Esophagus squamous epithelium (tissue), 4 donors: Measurements from ENCODE around the gene SUPT6H.

Source experiments
- POLR2A ChIP-seq, 4 donors: fragments of 450-650 bp; IDR thresholded peaks; one replicate each; pipeline ENCODE4 v1.6.1; 2017; ENCODE audit warnings: antibody characterized with exemption in 4 of 4, mild to moderate bottlenecking in 4 of 4, moderate library complexity in 3 of 4
- TF ChIP-seq, protein P1 (sequence below), 6 experiments: fragments of 450-650 bp in 4 of 6; fragments of 200-600 bp in 2 of 6; sonication (generic) in 2 of 6; IDR thresholded peaks; one replicate each; pipeline ENCODE4 v1.5.1; 2016 to 2019; ENCODE audit warnings: antibody characterized with exemption in 6 of 6, mild to moderate bottlenecking in 4 of 6, moderate library complexity in 4 of 6

DNA sequence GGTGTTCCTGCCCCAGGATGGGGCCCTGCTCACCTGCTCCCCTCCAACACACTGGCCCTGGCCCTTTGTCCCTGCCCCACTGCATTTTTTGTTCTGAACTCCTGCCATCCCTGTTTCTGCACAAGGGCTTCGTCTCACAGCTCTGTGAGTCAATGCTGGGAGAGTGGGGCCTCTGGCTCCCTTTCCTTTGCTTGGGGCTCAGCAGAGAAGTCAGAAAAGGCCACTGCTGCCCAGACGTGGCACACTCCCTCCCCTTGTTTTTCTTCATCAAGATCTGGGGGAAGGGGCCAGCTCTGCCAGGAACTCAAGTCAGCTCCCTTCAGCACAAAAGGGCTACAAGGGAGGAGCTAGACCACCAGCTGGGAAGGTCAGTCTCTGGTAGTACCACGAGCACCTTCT is 40.7 kb downstream of the SUPT6H start:
- TF ChIP-seq POLR2A (IDR thresholded peaks at IDR 0.05) = no peak
- TF ChIP-seq, protein P1, sequence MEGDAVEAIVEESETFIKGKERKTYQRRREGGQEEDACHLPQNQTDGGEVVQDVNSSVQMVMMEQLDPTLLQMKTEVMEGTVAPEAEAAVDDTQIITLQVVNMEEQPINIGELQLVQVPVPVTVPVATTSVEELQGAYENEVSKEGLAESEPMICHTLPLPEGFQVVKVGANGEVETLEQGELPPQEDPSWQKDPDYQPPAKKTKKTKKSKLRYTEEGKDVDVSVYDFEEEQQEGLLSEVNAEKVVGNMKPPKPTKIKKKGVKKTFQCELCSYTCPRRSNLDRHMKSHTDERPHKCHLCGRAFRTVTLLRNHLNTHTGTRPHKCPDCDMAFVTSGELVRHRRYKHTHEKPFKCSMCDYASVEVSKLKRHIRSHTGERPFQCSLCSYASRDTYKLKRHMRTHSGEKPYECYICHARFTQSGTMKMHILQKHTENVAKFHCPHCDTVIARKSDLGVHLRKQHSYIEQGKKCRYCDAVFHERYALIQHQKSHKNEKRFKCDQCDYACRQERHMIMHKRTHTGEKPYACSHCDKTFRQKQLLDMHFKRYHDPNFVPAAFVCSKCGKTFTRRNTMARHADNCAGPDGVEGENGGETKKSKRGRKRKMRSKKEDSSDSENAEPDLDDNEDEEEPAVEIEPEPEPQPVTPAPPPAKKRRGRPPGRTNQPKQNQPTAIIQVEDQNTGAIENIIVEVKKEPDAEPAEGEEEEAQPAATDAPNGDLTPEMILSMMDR (IDR thresholded peaks at IDR 0.05) = no peak
